NCI-H2171 treated with DMSO at 0.1 percent for 48 hours (cell line): ENCODE measurements around the gene ITGB3BP.

Experiments used
- DNase-seq: peaks from one replicate; lab custom pipeline; 2025; lab: John Stamatoyannopoulos, UW

Gene ITGB3BP

GRCh38 chr1:63418101-63418500 lies 104.9 kb downstream of the ITGB3BP start:
- DNase-seq = no peak

- DNase-seq = no peak
These were observed 108.2 kb downstream of the ITGB3BP start for GRCh38 chr1:63414691-63415365.

- DNase-seq = no peak
These were observed 109.6 kb downstream of the ITGB3BP start for GRCh38 chr1:63413394-63413793.

- no peak for DNase-seq
These were observed 112.0 kb downstream of the ITGB3BP start for GRCh38 chr1:63411066-63411465.

- DNase-seq = no peak
These were observed 114.7 kb downstream of the ITGB3BP start for GRCh38 chr1:63408331-63408730.

GRCh38 chr1:63407002-63407401 lies 116.0 kb downstream of the ITGB3BP start:
- DNase-seq = no peak

GRCh38 chr1:63405987-63406386 lies 117.0 kb downstream of the ITGB3BP start:
- no peak for DNase-seq

GRCh38 chr1:63405021-63405420 lies 118.0 kb downstream of the ITGB3BP start:
- no peak for DNase-seq

- no peak for DNase-seq
These were observed 119.6 kb downstream of the ITGB3BP start for GRCh38 chr1:63403386-63403785.

GRCh38 chr1:63401945-63402344 lies 121.1 kb downstream of the ITGB3BP start:
- DNase-seq = no peak
